ENCODE measurements around the gene TNFSF18.

Gene TNFSF18

DNA sequence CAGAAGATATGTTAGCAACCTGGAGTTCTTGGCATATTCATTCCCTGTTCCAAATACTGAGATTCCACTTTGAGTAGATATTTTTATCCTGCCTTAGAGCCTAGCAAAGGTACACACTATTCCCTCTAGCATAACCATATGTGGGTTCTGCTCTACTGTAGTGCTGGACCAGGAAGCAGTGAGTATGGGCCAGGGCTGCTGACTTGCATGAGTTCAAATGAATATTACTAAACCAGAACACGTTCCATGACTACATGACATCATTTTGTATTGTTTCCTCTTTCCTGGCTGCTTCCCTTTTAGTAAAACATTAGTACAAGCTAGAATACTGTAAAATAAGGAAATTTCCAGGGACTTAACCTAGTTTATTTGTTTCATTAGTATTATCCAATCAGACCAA, 41.1 kb downstream of the TNFSF18 start:
- DNase-seq (ENCODE audit: extremely low spot score), result no peak
- TF ChIP-seq TARDBP (IDR thresholded peaks at IDR 0.05), result no peak
- TF ChIP-seq SP1 (IDR thresholded peaks at IDR 0.05), result no peak
- no peak for TF ChIP-seq SUZ12 (IDR thresholded peaks at IDR 0.05)
- TF ChIP-seq, protein P1, sequence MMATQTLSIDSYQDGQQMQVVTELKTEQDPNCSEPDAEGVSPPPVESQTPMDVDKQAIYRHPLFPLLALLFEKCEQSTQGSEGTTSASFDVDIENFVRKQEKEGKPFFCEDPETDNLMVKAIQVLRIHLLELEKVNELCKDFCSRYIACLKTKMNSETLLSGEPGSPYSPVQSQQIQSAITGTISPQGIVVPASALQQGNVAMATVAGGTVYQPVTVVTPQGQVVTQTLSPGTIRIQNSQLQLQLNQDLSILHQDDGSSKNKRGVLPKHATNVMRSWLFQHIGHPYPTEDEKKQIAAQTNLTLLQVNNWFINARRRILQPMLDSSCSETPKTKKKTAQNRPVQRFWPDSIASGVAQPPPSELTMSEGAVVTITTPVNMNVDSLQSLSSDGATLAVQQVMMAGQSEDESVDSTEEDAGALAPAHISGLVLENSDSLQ (IDR thresholded peaks at IDR 0.05), result no peak
- no peak for TF ChIP-seq BHLHE40 (IDR thresholded peaks at IDR 0.05; ENCODE audit: borderline replicate concordance)
- no peak for TF ChIP-seq L3MBTL2 (conservative IDR thresholded peaks at IDR 0.05)
- no peak for TF ChIP-seq NFRKB (IDR thresholded peaks at IDR 0.05)
- TF ChIP-seq ZNF384 (IDR thresholded peaks at IDR 0.05), result no peak
- TF ChIP-seq HDGF (IDR thresholded peaks at IDR 0.05; ENCODE audit: borderline replicate concordance), result no peak
- TF ChIP-seq FOXM1 (IDR thresholded peaks at IDR 0.05; ENCODE audit: borderline replicate concordance), result no peak
- POLR2A ChIA-PET, result no interaction called here
- CTCF ChIA-PET, result no interaction called here

DNA sequence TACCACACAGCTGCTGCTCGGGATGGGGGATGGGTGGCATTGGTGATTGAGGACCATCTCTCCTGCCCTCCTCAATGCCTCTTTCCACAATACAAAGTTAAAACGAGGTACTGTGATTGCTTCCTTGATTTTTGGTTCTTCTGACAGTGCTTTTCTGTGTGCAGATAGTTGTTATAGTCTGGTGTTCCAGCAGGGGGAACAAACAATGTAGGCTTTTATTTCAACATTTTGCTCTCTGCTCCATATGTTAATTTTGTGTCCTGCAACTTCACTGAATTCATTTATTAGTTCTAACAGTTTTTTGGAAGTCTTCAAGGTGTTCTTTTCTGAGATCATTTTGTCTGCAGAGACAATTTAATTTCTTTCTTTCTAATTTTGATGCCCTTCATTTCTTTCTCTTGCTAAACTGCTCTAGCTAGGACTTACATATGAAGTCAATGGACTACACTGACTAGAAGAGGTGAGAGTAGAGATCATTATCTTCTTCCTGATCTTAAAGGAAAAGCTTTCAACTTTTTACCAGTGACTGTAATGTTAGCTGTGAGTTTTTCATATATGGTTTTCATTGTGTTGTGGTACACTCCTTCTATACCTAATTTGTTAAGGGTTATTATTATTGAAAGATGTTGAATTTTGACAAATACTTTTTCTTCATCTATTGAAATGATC, 45.4 kb downstream of the TNFSF18 start:
- POLR2A ChIA-PET, result no interaction called here
- CTCF ChIA-PET, result interaction anchor here (0.5 kb wide), 1 partner anchor 1292 kb away, joined by 3 read pairs; no protein-coding TSS in a partner anchor
- TF ChIP-seq SP1 (IDR thresholded peaks at IDR 0.05), result no peak
- TF ChIP-seq ARNT (IDR thresholded peaks at IDR 0.05), result no peak
- no peak for TF ChIP-seq ELF4 (IDR thresholded peaks at IDR 0.05)
- TF ChIP-seq CTBP1 (IDR thresholded peaks at IDR 0.05; ENCODE audit: borderline replicate concordance), result no peak
- TF ChIP-seq BHLHE40 (IDR thresholded peaks at IDR 0.05; ENCODE audit: borderline replicate concordance), result no peak
- TF ChIP-seq FOXM1 (IDR thresholded peaks at IDR 0.05; ENCODE audit: borderline replicate concordance), result no peak
- TF ChIP-seq, protein P1 (IDR thresholded peaks at IDR 0.05), result no peak
- TF ChIP-seq NFRKB (IDR thresholded peaks at IDR 0.05), result no peak
- TF ChIP-seq LEF1 (IDR thresholded peaks at IDR 0.05; ENCODE audit: borderline replicate concordance), result no peak
- TF ChIP-seq FOXA1 (IDR thresholded peaks at IDR 0.05), result no peak
- TF ChIP-seq TARDBP (IDR thresholded peaks at IDR 0.05), result no peak
- TF ChIP-seq HDGF (IDR thresholded peaks at IDR 0.05; ENCODE audit: borderline replicate concordance), result no peak
- TF ChIP-seq SUZ12 (IDR thresholded peaks at IDR 0.05), result no peak
- no peak for TF ChIP-seq L3MBTL2 (conservative IDR thresholded peaks at IDR 0.05)
- DNase-seq (ENCODE audit: extremely low spot score), result no peak

DNA sequence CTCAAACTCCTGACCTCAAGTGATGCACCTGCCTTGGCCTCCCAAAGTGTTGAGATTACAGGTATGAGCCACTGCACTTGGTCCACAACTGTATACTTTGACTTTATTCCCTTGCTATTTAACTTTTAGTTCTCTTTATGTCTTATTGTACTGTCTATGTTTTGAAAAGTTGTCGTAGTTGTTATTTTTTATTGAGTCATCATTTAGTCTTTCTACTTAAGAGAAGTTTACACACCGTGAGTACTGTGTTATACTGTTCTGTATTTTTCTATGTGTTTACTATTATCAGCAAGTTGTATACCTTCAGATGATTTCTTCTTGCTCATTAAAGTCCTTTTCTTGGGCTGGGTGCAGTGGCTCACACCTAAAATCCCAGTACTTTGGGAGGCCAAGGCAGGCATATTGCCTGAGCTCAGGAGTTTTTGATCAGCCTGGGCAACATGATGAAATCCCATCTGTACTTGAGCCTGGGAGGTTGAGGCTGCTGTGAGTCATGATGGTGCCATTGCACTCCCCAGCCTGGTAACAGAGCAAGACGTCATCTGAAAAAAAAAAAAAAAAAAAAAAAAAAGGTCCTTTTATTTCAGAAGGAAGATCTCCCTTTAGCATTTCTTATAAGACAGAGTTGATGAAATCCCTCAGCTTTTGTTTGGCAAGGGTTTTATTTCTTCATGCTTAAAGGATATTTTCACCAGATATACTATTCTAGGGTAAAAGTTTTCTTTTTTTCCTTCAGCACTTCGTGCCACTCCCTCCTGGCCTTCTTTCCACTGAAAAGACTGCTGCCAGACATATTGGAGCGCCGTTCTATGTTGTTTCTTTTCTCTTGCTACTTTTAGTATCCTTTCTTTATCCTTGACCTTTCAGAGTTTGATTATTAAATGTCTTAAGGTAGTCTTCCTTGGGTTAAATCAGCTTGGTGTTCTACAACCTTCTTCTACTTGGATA, 47.6 kb downstream of the TNFSF18 start:
- DNase-seq (ENCODE audit: extremely low spot score), result no peak
- TF ChIP-seq NFRKB (IDR thresholded peaks at IDR 0.05) (no peak), CTBP1 (IDR thresholded peaks at IDR 0.05; ENCODE audit: borderline replicate concordance) (no peak), SUZ12 (IDR thresholded peaks at IDR 0.05) (no peak), ELF4 (IDR thresholded peaks at IDR 0.05) (no peak), SP1 (IDR thresholded peaks at IDR 0.05) (no peak), ZNF384 (IDR thresholded peaks at IDR 0.05) (no peak), ARNT (IDR thresholded peaks at IDR 0.05) (no peak), FOXM1 (IDR thresholded peaks at IDR 0.05; ENCODE audit: borderline replicate concordance) (no peak), HDGF (IDR thresholded peaks at IDR 0.05; ENCODE audit: borderline replicate concordance) (no peak), BHLHE40 (IDR thresholded peaks at IDR 0.05; ENCODE audit: borderline replicate concordance) (no peak), TARDBP (IDR thresholded peaks at IDR 0.05) (no peak), FOXA1 (IDR thresholded peaks at IDR 0.05) (no peak), LEF1 (IDR thresholded peaks at IDR 0.05; ENCODE audit: borderline replicate concordance) (no peak), L3MBTL2 (conservative IDR thresholded peaks at IDR 0.05) (no peak), FOXK2 (IDR thresholded peaks at IDR 0.05) (no peak)
- TF ChIP-seq, protein P1 (IDR thresholded peaks at IDR 0.05), result no peak
- POLR2A ChIA-PET, result no interaction called here
- CTCF ChIA-PET, result no interaction called here

DNA sequence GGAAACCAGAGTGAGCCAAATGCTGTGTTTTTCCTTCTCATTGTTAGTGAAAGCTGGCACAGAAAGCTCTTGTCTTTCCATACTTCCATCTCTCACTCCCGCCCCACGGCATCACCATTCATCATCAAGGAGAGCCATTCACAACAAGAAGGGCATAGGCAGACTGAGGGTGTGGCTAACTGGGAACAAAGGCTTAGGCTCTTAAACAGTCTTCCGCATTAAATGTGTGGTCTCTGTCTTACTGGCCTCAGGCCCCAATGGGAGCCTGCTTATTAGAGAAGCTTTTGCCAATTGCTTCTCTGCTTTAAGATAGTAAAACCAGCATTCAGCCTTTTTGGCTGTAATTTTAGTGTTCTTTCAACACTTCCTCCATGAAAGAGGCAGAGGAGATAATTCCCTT, 51.4 kb downstream of the TNFSF18 start:
- ChIA-PET POLR2A (no interaction called here), CTCF (no interaction called here)
- TF ChIP-seq ARNT (IDR thresholded peaks at IDR 0.05), result no peak
- no peak for TF ChIP-seq SP1 (IDR thresholded peaks at IDR 0.05)
- TF ChIP-seq FOXK2 (IDR thresholded peaks at IDR 0.05), result no peak
- TF ChIP-seq LEF1 (IDR thresholded peaks at IDR 0.05; ENCODE audit: borderline replicate concordance), result no peak
- no peak for TF ChIP-seq SUZ12 (IDR thresholded peaks at IDR 0.05)
- TF ChIP-seq HDGF (IDR thresholded peaks at IDR 0.05; ENCODE audit: borderline replicate concordance), result no peak
- no peak for DNase-seq (ENCODE audit: extremely low spot score)

DNA sequence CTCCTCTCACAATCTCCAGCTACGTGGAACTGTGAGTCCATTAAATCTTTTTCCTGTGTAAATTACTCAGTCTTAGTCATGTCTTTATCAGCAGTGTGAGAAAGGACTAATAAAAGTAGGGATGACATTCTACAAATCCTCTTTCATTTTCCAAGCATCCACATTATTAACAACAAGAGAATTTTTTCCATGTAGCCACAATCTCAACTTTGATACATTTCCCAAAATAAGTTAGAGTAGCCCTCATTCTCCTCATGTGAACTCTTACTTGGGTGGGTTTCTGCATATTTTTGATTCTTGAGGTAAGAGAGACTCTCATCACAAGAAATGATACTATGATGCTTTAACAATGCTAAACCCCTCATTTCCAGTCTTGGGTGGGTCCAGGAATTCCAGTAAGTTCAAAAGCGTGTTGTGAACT, 52.8 kb downstream of the TNFSF18 start:
- ChIA-PET POLR2A (no interaction called here), CTCF (no interaction called here)
- no peak for DNase-seq (ENCODE audit: extremely low spot score)
- TF ChIP-seq ARNT (IDR thresholded peaks at IDR 0.05), result no peak
- TF ChIP-seq LEF1 (IDR thresholded peaks at IDR 0.05; ENCODE audit: borderline replicate concordance), result no peak
- TF ChIP-seq ZNF384 (IDR thresholded peaks at IDR 0.05), result no peak
- TF ChIP-seq FOXK2 (IDR thresholded peaks at IDR 0.05), result no peak
- TF ChIP-seq SUZ12 (IDR thresholded peaks at IDR 0.05), result no peak
- no peak for TF ChIP-seq TARDBP (IDR thresholded peaks at IDR 0.05)
- no peak for TF ChIP-seq L3MBTL2 (conservative IDR thresholded peaks at IDR 0.05)
- no peak for TF ChIP-seq FOXA1 (IDR thresholded peaks at IDR 0.05)
- TF ChIP-seq CTBP1 (IDR thresholded peaks at IDR 0.05; ENCODE audit: borderline replicate concordance), result no peak
